Neural cell (in vitro differentiated cells): Measurements from ENCODE around the gene SPRED1.

Experiments
- POLR2AphosphoS5 ChIP-seq: IDR thresholded peaks from 2 replicates; pipeline ENCODE4 v1.6.1; 2012
- SMC3 ChIP-seq: fragments of 450-650 bp; conservative IDR thresholded peaks from 2 replicates; pipeline ENCODE4 v1.6.1; 2014; ENCODE audit warnings: antibody characterized with exemption, mild to moderate bottlenecking, moderate library complexity; ENCODE audit not compliant: poor library complexity
- TAF1 ChIP-seq: IDR thresholded peaks from 2 replicates; pipeline ENCODE4 v1.6.1; 2012; ENCODE audit warnings: low read depth
- TF ChIP-seq, protein P1 (sequence below): fragments of 450-650 bp; IDR thresholded peaks from 2 replicates; pipeline ENCODE4 v1.5.1; 2014; ENCODE audit warnings: antibody characterized with exemption, mild to moderate bottlenecking, moderate library complexity; ENCODE audit not compliant: poor library complexity, severe bottlenecking

DNA sequence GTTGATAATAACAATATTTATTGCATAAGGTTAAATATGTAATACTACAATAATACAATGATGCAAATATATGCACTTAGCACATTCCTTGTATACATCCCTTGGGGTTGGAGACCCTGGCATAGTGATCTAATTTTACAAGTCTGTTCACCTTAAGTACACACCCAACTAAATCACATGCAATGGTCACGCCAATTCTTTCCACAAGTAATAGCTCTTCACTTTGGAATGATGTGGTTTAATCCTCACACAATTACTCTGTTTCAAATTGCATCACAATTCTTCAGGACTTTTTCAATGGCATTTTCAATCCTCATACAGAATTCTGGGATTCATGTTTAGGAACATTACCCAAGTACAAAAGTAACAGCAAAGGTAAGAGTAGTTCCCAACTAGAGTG lies 27.3 kb upstream of the SPRED1 start:
- TF ChIP-seq, protein P1, sequence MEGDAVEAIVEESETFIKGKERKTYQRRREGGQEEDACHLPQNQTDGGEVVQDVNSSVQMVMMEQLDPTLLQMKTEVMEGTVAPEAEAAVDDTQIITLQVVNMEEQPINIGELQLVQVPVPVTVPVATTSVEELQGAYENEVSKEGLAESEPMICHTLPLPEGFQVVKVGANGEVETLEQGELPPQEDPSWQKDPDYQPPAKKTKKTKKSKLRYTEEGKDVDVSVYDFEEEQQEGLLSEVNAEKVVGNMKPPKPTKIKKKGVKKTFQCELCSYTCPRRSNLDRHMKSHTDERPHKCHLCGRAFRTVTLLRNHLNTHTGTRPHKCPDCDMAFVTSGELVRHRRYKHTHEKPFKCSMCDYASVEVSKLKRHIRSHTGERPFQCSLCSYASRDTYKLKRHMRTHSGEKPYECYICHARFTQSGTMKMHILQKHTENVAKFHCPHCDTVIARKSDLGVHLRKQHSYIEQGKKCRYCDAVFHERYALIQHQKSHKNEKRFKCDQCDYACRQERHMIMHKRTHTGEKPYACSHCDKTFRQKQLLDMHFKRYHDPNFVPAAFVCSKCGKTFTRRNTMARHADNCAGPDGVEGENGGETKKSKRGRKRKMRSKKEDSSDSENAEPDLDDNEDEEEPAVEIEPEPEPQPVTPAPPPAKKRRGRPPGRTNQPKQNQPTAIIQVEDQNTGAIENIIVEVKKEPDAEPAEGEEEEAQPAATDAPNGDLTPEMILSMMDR, result no peak
- no peak for TF ChIP-seq TAF1
- TF ChIP-seq POLR2AphosphoS5, result no peak
- no peak for TF ChIP-seq SMC3
